Mucosa of descending colon (tissue), 3 donors: ENCODE measurements around the gene OSTC. TPM values are rescaled to one million over a fixed set of nuclear protein-coding genes. Genes with fewer than 3 reads are reported as not detected.
A peak's percentile ranks its signal among the peaks of the same experiment; 100 is the strongest.

Source experiments
- ATAC-seq: fragments of 200-7000 bp; cut with Tn5 transposase; one replicate; pipeline ENCODE4 v1.9.1; 2020; ENCODE audit warnings: mild to moderate bottlenecking, moderate library complexity
- DNase-seq, 3 donors: peaks; one replicate each; pipeline ENCODE4 v3.0.0-alpha.2; 2020
- H3K36me3 ChIP-seq: fragments of 200-600 bp; one replicate; pipeline ENCODE4 v1.8.0; 2021; ENCODE audit warnings: low read depth, mild to moderate bottlenecking
- H3K4me1 ChIP-seq: fragments of 200-600 bp; one replicate; pipeline ENCODE4 v1.8.0; 2021; ENCODE audit warnings: low read depth, mild to moderate bottlenecking
- H3K4me3 ChIP-seq: fragments of 200-600 bp; one replicate; pipeline ENCODE4 v1.8.0; 2021; ENCODE audit warnings: mild to moderate bottlenecking
- H3K9me3 ChIP-seq: fragments of 200-600 bp; one replicate; pipeline ENCODE4 v1.8.0; 2021; ENCODE audit warnings: mild to moderate bottlenecking
- intact Hi-C, 2 donors: fragments of 100-400 bp; cut with DNase I in 1 of 2; cut with micrococcal nuclease in 1 of 2; formaldehyde crosslinking; loops; one replicate each; pipeline versions ENCODE4 v1.11.0 to v1.11.1; 2022; cut with DNase I, micrococcal nuclease
- total RNA-seq, 3 donors: library from RNA; stranded (reverse); fragmentation: NEBNext Ultra II Directional in 2 of 3; extraction: Animal tissue kit (Norgen Biotek cat#: 25700) in 2 of 3; gene quantifications; one replicate each; pipeline versions ENCODE4 v1.2.1 to v1.2.4, GENCODE V29; 2021 to 2023
- TF ChIP-seq, protein P1 (sequence below): fragments of 200-600 bp; IDR thresholded peaks from one replicate; pipeline ENCODE4 v1.8.0; 2022; ENCODE audit warnings: antibody characterized with exemption, mild to moderate bottlenecking
- donor health status: DM: no; HTN: no; CAD: no; lungs with moderate emphysema.
- donor health status: DM: no; HTN: no; CAD: no.
- donor health status: DM: no; HTN: yes; CAD: no.

Gene OSTC
- total RNA-seq, 3 donors from 2014 or later, result 48.7 to 75.0 (median 51.5) TPM

DNA sequence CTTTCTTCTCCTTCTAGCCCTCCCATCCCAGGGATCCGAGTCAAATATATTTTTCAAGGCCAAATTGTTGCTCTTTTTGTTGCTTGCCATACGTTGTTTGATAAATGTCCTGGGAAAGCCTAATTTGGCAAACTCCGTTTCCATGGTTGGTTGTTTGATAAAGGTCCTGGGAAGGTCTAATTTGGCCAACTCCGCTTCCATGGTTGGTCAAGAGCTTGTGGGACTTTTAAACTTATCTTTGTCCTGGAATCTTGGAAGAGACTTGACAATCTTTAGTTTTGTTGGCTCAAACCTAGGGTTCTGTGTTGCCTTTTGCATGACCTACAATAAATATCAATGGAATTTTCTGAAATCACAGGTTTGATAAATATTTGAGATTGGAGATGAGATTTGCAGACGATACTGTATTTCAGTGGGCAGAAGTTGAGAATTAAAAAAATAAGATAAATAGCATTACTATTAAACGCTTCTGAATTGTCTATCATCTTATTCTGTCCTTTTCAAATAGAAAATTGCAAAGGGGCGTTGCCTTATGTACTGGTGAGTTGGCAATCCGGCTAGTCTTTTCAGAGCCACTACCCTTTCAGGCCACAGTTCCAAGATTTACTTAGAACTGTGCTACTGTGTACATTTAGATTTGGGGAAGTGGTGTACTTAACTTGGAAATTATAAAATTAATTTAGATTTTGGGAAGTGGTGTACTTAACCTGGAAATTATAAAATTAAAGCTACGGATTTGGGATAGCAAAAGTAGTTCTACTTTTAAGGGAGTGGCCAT lies 804 bp downstream of the OSTC start:
- DNase-seq, result peak in 1 of 3 donors; percentile 21
- intact Hi-C loops, result no loop called here
- TF ChIP-seq, protein P1, sequence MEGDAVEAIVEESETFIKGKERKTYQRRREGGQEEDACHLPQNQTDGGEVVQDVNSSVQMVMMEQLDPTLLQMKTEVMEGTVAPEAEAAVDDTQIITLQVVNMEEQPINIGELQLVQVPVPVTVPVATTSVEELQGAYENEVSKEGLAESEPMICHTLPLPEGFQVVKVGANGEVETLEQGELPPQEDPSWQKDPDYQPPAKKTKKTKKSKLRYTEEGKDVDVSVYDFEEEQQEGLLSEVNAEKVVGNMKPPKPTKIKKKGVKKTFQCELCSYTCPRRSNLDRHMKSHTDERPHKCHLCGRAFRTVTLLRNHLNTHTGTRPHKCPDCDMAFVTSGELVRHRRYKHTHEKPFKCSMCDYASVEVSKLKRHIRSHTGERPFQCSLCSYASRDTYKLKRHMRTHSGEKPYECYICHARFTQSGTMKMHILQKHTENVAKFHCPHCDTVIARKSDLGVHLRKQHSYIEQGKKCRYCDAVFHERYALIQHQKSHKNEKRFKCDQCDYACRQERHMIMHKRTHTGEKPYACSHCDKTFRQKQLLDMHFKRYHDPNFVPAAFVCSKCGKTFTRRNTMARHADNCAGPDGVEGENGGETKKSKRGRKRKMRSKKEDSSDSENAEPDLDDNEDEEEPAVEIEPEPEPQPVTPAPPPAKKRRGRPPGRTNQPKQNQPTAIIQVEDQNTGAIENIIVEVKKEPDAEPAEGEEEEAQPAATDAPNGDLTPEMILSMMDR, result no peak
- Histone ChIP-seq H3K9me3 (no peaks in the 10 kb centered on the region), H3K4me1 (no peaks in the 10 kb centered on the region), H3K4me3 (peak overlapping the region; percentile 56), H3K36me3 (no peaks in the 10 kb centered on the region)
- peak; percentile 45 for ATAC-seq

DNA sequence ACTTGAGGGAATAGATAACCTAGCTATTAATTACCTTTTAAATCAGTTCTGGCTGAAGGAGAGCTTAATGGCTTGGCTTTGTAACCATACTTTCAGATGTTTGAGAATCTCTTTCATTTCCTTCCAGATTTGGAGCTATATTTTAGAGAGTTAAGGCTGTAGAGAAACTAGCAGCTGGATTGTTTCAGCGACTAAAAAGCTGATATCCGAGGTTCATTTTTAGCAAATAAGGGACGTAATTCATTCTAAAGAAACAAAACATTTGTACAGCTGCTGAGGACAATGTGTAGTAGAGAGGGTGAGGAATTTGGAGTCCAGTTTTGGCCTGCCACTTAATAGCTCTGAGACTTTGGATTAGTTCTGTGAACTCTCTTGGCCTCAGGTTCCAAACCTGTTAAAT lies 12.2 kb downstream of the OSTC start:
- H3K9me3 ChIP-seq, result no peaks in the 10 kb centered on the region
- no peak for DNase-seq
- H3K4me1 ChIP-seq, result no peaks in the 10 kb centered on the region
- H3K4me3 ChIP-seq, result no peak overlapping the region
- TF ChIP-seq, protein P1, result no peak
- H3K36me3 ChIP-seq, result no peaks in the 10 kb centered on the region
- no peak for ATAC-seq
- intact Hi-C loops, result no loop called here

DNA sequence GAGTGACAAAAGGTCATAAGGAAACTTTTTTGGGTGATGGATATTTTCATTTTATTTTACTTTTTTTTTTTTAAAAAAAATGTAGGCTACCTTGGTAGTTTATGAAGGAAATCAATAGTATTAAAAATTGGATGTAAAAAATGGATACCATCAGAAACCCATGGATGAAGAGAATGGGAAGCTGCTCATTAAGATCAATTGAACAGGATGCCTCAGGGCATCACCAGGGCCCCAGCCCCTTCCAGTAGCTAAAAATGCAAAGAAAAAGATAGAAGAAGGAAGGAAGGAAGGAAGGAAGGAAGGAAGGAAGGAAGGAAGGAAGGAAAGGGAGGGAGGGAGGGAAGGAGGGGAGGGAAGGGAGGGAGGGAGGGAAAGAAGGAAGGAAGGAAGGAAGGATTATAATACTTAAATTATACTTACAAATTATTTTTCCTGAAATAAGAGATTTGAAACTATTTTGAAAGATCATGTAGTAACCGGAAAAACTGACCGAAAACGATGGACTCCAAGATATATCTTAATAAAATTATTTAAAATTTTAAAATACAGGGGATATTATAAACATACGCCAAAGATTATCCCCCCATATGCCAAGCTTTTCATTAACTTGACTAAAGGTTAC lies 24.1 kb downstream of the OSTC start:
- ATAC-seq (no peak), DNase-seq (no peak)
- Histone ChIP-seq H3K4me3 (no peak overlapping the region), H3K9me3 (no peaks in the 10 kb centered on the region), H3K36me3 (no peaks in the 10 kb centered on the region), H3K4me1 (no peaks in the 10 kb centered on the region)
- TF ChIP-seq, protein P1, result no peak
- intact Hi-C loops, result no loop called here

DNA sequence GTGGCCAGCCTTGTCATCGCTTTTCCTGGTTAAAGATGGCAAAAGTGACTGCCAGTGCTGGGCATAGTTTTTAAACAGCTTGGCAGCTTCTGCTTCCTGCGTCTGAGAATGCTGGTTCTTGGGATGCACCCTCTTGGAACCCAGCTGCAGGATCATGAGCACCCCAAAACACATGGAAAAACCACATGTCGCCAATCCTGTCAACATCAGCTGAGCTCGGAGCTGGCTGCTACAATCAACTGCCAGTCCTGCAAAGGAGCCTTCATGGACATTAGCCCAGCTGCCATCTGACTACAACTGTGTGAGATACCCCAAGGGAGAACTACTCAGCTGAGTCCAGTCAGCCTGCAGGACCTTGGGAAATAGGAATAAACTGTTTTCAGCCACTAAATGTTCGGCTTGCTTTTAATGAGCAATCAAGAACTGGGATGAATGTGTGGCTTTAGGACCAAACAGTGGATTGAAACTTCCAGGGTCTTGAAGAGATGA lies 31.0 kb downstream of the OSTC start:
- no peaks in the 10 kb centered on the region for H3K4me1 ChIP-seq

DNA sequence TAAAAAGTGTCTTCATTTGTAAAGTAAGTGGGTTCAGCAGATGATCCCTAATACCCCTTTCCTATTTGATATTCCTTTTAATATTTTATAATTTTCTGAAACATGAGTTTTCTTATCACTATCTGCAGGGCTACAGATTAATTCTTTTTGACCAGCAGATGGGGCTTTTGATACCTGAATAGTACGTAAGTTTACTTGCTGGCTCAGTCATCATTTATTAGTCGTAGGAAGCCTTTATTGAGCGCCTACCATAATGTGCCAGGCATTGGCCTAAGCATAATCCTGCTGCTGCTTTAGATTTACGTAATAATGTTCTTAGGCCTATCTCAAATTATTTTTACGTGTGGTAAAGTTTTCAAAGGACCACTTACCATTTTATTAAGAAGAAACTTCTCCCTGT lies 33.1 kb downstream of the OSTC start:
- DNase-seq (peak in 1 of 3 donors; percentile 9), ATAC-seq (no peak)
- intact Hi-C loops, result loop anchor here in 1 of 2 donors (10.0 kb wide), 1 partner anchor 721 kb away; no protein-coding TSS in a partner anchor
- Histone ChIP-seq H3K4me1 (no peaks in the 10 kb centered on the region), H3K4me3 (no peak overlapping the region), H3K9me3 (no peaks in the 10 kb centered on the region), H3K36me3 (no peaks in the 10 kb centered on the region)
- TF ChIP-seq, protein P1, result no peak

More for the DNA sequence above, 31.0 kb downstream of the OSTC start:
- ATAC-seq (no peak), DNase-seq (no peak)
- TF ChIP-seq, protein P1, result no peak
- H3K36me3 ChIP-seq, result no peaks in the 10 kb centered on the region
- intact Hi-C loops, result loop anchor here in 1 of 2 donors (10.0 kb wide), 1 partner anchor 723 kb away; no protein-coding TSS in a partner anchor
- H3K4me3 ChIP-seq, result no peak overlapping the region
- H3K9me3 ChIP-seq, result no peaks in the 10 kb centered on the region
